Measurements from ENCODE around the gene RASL10A. TPM values are rescaled to one million over a fixed set of nuclear protein-coding genes. Genes with fewer than 3 reads are reported as not detected.

RASL10A gene
- total RNA-seq, 1 experiment from 2014 or later, result 0.82 TPM

DNA sequence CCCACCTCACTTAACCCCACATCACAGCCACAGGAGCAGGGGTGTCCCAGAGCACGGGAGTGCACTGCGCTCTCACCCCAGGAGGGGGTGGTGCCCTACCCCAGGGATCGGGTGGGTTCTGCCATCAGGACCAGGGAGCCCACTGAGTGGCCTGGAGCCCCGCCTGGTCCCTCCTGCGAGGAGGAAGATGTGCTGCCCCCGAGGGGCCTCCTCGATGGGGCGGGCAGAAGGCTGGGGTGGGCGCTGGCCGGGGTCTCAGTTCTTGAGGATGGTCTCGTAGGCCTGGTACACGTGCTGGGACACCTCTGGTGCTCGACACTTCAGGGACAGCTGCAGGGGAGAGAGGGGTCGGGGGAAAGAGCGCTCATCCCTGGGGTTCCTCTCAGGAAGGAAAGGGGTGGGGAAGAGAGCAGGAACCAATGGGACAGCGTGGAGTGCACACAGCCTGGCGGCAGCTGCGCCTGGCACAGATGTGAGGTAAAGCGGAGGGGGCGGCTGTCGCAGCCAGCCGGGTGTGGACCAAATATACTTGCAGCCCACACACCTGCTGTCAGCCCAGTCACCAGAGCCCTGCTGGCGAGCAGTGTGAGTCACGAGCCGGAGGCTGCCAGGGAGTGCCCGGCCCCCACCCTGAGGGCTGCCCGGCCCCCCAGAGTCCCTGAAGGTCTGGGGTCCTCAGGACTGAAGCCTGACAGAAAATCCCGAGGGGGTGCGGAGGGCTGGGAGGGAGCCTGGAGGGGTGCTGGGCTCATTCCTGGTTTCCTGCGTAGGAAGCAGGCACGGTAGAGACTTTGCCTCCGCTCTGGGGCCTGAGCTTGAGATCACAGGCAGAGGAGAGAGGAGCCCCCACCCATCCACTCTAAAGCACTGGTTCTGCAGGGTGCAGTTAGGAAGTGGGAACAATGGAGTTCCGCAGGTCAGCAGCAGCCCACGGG lies 13.3 kb upstream of the RASL10A start:
- CTCF ChIA-PET, result no interaction called here
- BruUV-seq (replicated peaks), result no TSS peak
- peaks cover 5% of the 10 kb centered on the region for H3K4me1 Mint-ChIP-seq (ENCODE audit: insufficient read depth, unreplicated experiment)
- TF ChIP-seq, protein P1, sequence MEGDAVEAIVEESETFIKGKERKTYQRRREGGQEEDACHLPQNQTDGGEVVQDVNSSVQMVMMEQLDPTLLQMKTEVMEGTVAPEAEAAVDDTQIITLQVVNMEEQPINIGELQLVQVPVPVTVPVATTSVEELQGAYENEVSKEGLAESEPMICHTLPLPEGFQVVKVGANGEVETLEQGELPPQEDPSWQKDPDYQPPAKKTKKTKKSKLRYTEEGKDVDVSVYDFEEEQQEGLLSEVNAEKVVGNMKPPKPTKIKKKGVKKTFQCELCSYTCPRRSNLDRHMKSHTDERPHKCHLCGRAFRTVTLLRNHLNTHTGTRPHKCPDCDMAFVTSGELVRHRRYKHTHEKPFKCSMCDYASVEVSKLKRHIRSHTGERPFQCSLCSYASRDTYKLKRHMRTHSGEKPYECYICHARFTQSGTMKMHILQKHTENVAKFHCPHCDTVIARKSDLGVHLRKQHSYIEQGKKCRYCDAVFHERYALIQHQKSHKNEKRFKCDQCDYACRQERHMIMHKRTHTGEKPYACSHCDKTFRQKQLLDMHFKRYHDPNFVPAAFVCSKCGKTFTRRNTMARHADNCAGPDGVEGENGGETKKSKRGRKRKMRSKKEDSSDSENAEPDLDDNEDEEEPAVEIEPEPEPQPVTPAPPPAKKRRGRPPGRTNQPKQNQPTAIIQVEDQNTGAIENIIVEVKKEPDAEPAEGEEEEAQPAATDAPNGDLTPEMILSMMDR (IDR thresholded peaks at IDR 0.05; ENCODE audit: unreplicated experiment), result no peak
- no peaks in the 10 kb centered on the region for H3K27me3 Mint-ChIP-seq (ENCODE audit: insufficient read depth, unreplicated experiment)
- intact Hi-C loops (cut with micrococcal nuclease), result no loop called here
- POLR2A ChIA-PET, result interaction anchor here (2.6 kb wide), 1 partner anchor 21 kb away, joined by 11 read pairs; the partner anchor contains the start of gene GAS2L1
- H3K36me3 Mint-ChIP-seq (ENCODE audit: insufficient read depth, unreplicated experiment), result peaks cover 42% of the 10 kb centered on the region
- H3K9me3 Mint-ChIP-seq (ENCODE audit: unreplicated experiment), result no peaks in the 10 kb centered on the region
- no peak for DNase-seq (ENCODE audit: unreplicated experiment)
- H3K27ac Mint-ChIP-seq (ENCODE audit: low read depth, unreplicated experiment), result no peak overlapping the region
- no peak overlapping the region for H3K4me3 Mint-ChIP-seq (ENCODE audit: unreplicated experiment)

DNA sequence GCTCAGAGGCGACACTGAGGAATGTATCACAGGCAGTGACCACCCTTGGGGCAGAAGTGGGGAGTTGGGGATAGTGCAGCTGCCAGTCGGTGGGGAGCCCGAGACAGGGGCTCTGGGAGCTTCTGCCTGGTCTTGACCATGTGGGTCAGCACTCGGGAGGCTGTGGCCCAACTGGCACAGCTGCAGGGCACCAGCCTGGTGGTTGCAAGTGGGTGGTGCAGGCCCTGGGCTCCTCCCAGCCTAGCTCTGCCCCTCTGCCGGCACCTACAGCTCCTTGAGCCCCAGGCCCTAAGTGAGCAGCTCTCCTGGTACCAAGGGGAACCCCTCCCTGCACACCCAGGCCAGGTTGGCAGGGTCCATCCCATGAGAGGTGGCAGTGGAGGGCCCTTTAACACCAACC lies 12.6 kb upstream of the RASL10A start:
- intact Hi-C loops (cut with micrococcal nuclease), result no loop called here
- no peak for DNase-seq (ENCODE audit: unreplicated experiment)
- Mint-ChIP-seq H3K4me1 (ENCODE audit: insufficient read depth, unreplicated experiment) (peaks cover 5% of the 10 kb centered on the region), H3K4me3 (ENCODE audit: unreplicated experiment) (no peak overlapping the region), H3K27ac (ENCODE audit: low read depth, unreplicated experiment) (no peak overlapping the region), H3K9me3 (ENCODE audit: unreplicated experiment) (no peaks in the 10 kb centered on the region), H3K27me3 (ENCODE audit: insufficient read depth, unreplicated experiment) (no peaks in the 10 kb centered on the region), H3K36me3 (ENCODE audit: insufficient read depth, unreplicated experiment) (peaks cover 42% of the 10 kb centered on the region)
- TF ChIP-seq, protein P1 (IDR thresholded peaks at IDR 0.05; ENCODE audit: unreplicated experiment), result no peak
- ChIA-PET POLR2A (interaction anchor here (2.6 kb wide), 1 partner anchor 20 kb away, joined by 11 read pairs; the partner anchor contains the start of gene GAS2L1), CTCF (no interaction called here)
- BruUV-seq (replicated peaks), result TSS peak; percentile 43

DNA sequence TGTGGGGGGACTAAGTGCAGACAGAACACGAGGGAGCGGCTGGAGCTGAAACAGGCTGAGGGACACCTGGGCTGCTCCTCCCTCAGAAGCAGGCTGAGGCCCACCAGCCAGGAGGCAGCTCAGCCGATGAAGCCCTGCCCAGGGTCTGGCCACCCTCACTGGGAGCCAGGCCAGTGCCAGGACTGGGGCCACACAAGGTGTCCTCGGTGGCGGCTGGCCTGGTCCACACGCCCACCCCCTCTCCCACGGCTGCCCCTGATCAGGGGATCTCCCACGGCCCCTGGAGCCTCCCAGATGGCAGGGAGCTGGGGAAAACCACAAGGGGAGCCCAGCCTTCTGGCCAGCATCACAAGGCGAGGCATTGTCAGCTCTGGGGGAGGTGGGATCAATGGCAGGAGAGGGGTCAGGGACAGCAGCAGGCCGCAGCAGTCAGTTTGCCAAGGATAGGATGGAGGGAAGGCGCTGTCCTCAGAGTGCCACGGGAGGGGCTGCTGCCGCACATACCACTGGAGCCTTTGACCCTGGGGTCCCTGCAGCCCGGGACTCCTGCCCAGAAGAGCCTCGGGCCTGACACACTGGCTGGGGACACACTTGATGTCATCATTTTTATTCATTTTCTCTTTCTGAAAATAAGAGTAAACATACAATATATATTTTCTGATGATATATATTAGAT lies 11.7 kb upstream of the RASL10A start:
- TF ChIP-seq, protein P1 (IDR thresholded peaks at IDR 0.05; ENCODE audit: unreplicated experiment), result no peak
- H3K27ac Mint-ChIP-seq (ENCODE audit: low read depth, unreplicated experiment), result no peak overlapping the region
- no peak for DNase-seq (ENCODE audit: unreplicated experiment)
- H3K9me3 Mint-ChIP-seq (ENCODE audit: unreplicated experiment), result no peaks in the 10 kb centered on the region
- no peaks in the 10 kb centered on the region for H3K27me3 Mint-ChIP-seq (ENCODE audit: insufficient read depth, unreplicated experiment)
- intact Hi-C loops (cut with micrococcal nuclease), result no loop called here
- BruUV-seq (replicated peaks), result no TSS peak
- peaks cover 40% of the 10 kb centered on the region for H3K36me3 Mint-ChIP-seq (ENCODE audit: insufficient read depth, unreplicated experiment)
- no peak overlapping the region for H3K4me3 Mint-ChIP-seq (ENCODE audit: unreplicated experiment)
- peaks cover 5% of the 10 kb centered on the region for H3K4me1 Mint-ChIP-seq (ENCODE audit: insufficient read depth, unreplicated experiment)
- ChIA-PET POLR2A (interaction anchor here (2.6 kb wide), 1 partner anchor 19 kb away, joined by 11 read pairs; the partner anchor contains the start of gene GAS2L1), CTCF (interaction anchor here (0.6 to 0.7 kb wide), 2 partner anchors 144 to 1059 kb away, joined by 3 read pairs; no protein-coding TSS in a partner anchor)

DNA sequence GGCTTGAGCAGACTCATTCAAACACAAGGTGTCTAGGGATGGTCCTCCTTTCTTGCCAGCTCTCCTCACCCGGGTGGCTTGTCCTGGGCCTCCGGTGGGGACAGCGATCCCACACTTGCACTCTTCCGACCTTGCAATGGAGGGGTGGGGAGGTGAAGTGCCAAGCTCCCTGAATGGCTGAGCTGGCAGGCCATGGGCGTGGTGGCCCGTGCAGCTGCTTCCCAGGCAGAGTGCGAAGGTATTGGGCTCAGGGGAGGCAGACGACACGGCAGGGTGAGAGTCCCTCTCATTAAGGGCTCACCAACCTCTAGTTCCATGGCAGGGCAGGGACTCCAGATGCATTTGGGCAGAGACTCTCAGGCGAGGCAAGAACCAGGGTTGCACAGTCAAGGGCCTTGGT lies 11.0 kb upstream of the RASL10A start:
- BruUV-seq (replicated peaks), result no TSS peak
- ChIA-PET CTCF (interaction anchor here (0.7 kb wide), 1 partner anchor 1060 kb away, joined by 3 read pairs; no protein-coding TSS in a partner anchor), POLR2A (interaction anchor here (2.6 kb wide), 1 partner anchor 19 kb away, joined by 11 read pairs; the partner anchor contains the start of gene GAS2L1)
- intact Hi-C loops (cut with micrococcal nuclease), result no loop called here
- Mint-ChIP-seq H3K27me3 (ENCODE audit: insufficient read depth, unreplicated experiment) (no peaks in the 10 kb centered on the region), H3K4me1 (ENCODE audit: insufficient read depth, unreplicated experiment) (peaks cover 5% of the 10 kb centered on the region), H3K9me3 (ENCODE audit: unreplicated experiment) (no peaks in the 10 kb centered on the region), H3K27ac (ENCODE audit: low read depth, unreplicated experiment) (no peak overlapping the region), H3K4me3 (ENCODE audit: unreplicated experiment) (no peak overlapping the region), H3K36me3 (ENCODE audit: insufficient read depth, unreplicated experiment) (peaks cover 36% of the 10 kb centered on the region)
- TF ChIP-seq, protein P1 (IDR thresholded peaks at IDR 0.05; ENCODE audit: unreplicated experiment), result no peak
- no peak for DNase-seq (ENCODE audit: unreplicated experiment)
